ENCODE results near the gene RNF213.

The RNF213 gene

GRCh38 chr17:80260791-80261158 lies at the start of gene RNF213:
RNF213 (plus strand) TSS chr17:80260852; CDS start chr17:80263682, 2,830 bp downstream.
- no peak for FAIRE-seq

GRCh38 chr17:80212109-80212508 lies 48.5 kb upstream of the RNF213 start:
- FAIRE-seq, result no peak

DNA sequence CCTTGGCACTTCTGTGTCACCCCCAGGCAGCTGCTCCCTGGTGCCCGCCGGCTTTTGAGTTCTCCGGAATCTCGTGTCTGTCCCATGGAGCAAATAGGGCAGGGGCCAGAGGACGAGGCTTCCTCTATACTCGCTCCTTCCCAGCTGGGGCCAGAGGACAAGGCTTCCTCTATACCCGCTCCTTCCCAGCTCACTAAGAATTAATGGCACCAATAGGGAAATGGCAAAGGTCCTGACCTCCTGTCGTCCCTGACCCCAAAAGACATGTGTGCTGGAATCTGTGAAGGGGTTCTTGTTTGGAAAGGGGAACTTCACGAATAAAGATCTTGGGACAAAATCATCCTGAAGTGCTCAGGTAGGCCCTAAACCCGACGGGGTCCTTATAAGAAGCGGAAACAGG lies 48.1 kb upstream of the RNF213 start:
- no peak for FAIRE-seq

DNA sequence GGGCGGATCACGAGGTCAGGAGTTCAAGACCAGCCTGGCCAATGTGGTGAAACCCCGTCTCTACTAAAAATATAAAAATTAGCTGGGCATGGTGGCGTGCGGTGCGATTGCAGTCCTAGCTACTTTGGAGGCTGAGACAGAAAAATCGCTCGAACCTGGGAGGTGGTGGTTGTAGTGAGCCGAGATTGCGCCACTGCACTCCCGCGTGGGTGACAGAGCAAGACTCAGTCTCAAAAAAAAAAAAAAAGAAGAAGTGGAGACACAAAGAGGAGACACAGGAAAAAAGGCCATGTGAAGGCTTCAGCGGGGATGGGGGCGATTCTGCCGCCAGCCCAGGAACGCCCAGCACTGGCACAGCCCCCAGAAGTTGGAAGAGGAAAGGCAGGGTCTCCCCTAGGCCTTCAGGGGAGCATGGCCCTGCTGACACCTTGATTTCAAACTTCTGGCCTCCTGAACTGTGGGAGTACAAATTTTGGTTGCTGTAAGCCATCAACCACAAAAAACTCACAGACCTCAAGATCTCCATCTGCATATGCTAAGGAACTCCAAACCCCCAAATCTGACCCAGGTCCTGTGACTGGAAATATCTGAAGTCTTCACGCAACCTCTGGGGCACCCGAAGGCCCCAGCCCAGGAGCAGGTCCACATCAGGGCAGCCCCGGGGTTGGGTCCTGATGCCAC lies 47.5 kb upstream of the RNF213 start:
- FAIRE-seq, result no peak

- FAIRE-seq, result no peak
Observed at GRCh38 chr17:80213643-80213975, 47.0 kb upstream of the RNF213 start.

GRCh38 chr17:80214012-80214877 lies 46.4 kb upstream of the RNF213 start:
- no peak for FAIRE-seq

DNA sequence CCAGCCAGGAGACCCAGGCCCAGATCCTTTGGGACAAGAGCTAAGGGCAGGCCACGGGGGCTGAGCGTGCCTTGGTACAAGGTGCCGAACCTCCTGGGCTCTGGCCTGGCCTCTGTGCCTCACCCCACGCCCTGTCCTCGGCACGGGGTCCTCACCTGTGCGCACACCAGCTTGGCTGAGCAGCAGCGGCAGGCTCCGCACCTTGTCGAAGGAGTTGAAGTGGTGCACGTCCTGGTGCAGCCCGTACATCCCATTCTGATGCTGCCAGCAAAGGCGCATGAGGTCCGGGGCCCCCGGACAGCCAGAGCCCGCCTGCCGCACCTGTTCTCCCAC lies 45.8 kb upstream of the RNF213 start:
- FAIRE-seq, result no peak

- FAIRE-seq, result no peak
Observed at GRCh38 chr17:80216473-80217456, 43.9 kb upstream of the RNF213 start.

GRCh38 chr17:80217703-80218362 lies 42.8 kb upstream of the RNF213 start:
- FAIRE-seq, result no peak

DNA sequence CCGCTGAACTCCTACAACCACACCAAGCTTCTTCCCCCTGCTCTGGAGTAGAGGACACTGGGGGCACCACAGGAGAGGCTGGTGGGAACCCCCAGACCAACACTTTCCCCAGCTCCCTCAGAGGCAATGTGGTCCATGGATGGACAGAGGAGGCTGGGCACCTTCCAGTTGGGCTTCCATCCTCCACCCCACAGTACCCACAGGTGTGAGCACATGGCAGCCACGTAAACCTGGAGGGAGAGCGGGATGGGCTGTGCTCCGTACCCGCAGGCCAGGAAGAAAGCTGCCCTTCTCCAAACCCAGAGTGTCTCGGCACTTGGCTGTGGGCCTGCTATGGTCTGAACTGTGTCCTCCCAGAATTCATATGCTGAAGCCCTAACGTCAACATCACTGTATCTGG lies 42.3 kb upstream of the RNF213 start:
- no peak for FAIRE-seq

DNA sequence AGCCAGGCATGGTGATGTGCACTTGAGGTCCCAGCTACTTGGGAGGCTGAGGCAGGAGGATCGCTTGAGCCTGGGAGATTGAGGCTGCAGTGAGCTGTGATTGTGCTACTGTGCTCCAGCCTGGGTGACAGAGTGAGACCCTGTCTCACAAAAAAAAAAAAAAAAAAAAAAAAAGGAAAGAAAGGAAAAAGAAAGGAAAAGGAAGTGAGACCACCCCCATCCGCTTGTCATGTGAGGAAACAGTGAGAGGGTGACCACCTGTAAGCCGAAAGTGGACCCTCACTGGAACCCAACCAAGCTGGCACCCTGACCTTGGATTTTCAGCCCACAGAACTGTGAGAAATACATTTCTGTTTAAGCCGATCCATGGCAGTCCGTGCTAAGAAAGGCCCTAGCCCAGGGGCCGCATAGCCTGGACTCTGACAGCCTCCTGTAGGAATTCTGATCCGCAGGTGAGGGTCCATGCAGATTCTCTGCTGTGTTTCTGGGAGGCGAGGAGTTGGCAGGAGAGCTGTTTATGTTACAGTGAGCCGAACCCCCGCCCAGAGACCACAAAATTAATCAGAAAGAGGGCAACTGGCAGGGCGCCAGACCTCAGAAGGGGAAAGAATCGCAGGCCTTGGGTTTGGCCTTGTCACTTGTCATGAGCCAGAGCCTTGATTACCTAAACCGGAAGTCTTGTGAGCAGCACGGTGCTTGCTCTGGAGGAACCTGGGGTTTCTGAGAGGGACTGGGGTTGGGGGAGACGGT lies 41.5 kb upstream of the RNF213 start:
- no peak for FAIRE-seq

DNA sequence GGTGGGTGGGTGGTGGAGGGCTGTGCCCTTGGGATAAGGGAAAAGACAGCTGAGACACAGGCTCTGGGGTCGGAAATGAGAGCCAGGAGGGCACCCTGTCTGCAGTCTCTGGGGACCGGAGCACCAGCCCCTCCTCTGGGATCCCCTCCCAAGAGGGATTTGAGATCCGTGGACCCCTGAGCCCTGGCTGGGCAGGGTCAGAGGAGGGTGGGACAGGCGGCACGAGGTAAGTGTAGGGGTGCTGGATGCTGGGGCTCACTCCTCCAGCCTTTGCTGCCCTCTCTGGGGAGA lies 40.9 kb upstream of the RNF213 start:
- FAIRE-seq, result no peak

- FAIRE-seq, result no peak
Observed at GRCh38 chr17:80220054-80220735, 40.5 kb upstream of the RNF213 start, which contains the start of the genes SGSH and SLC26A11. SGSH (minus strand) TSS chr17:80220333; CDS start chr17:80220313, 20 bp downstream. SLC26A11 (plus strand) TSS chr17:80220427; CDS start chr17:80221561, 1,134 bp downstream.

GRCh38 chr17:80220736-80221215 lies 39.9 kb upstream of the RNF213 start:
- FAIRE-seq, result no peak

GRCh38 chr17:80221351-80222105 lies 39.1 kb upstream of the RNF213 start:
- no peak for FAIRE-seq

- no peak for FAIRE-seq
Observed at GRCh38 chr17:80222376-80223141, 38.1 kb upstream of the RNF213 start.

- no peak for FAIRE-seq
Observed at GRCh38 chr17:80223142-80223815, 37.4 kb upstream of the RNF213 start.

GRCh38 chr17:80223838-80224497 lies 36.7 kb upstream of the RNF213 start:
- no peak for FAIRE-seq

- no peak for FAIRE-seq
Observed at GRCh38 chr17:80224683-80225082, 36.0 kb upstream of the RNF213 start.
